H9 (cell line): ENCODE measurements around the gene AJUBA. TPM values are rescaled to one million over a fixed set of nuclear protein-coding genes. Genes with fewer than 3 reads are reported as not detected.

ENCODE experiments used
- DNase-seq: peaks from one replicate; pipeline ENCODE4 v3.0.0-alpha.2; 2017
- H2AFZ ChIP-seq: one replicate; pipeline ENCODE4 v1.6.1; 2013; ENCODE audit warnings: mild to moderate bottlenecking, low read length, control low read depth, moderate library complexity
- H2AK5ac ChIP-seq: 2 replicates; pipeline ENCODE4 v1.6.1; 2013; ENCODE audit warnings: low read length, control low read depth, mixed read lengths; ENCODE audit not compliant: insufficient read length
- H2BK120ac ChIP-seq: one replicate; pipeline ENCODE4 v1.6.1; 2013; ENCODE audit warnings: low read depth, mild to moderate bottlenecking, low read length, control low read depth, inconsistent platforms; ENCODE audit not compliant: poor library complexity, severe bottlenecking
- H2BK12ac ChIP-seq: 2 replicates; pipeline ENCODE4 v1.6.1; 2013; ENCODE audit warnings: low read length, control low read depth, mixed read lengths, low read depth; ENCODE audit not compliant: insufficient read length
- H2BK15ac ChIP-seq: 2 replicates; pipeline ENCODE4 v1.6.1; 2013; ENCODE audit warnings: low read depth, low read length, control low read depth
- H2BK20ac ChIP-seq: one replicate; pipeline ENCODE4 v1.6.1; 2013; ENCODE audit warnings: low read depth, mild to moderate bottlenecking, low read length, control low read depth, inconsistent platforms; ENCODE audit not compliant: poor library complexity, severe bottlenecking
- H2BK5ac ChIP-seq: 2 replicates; pipeline ENCODE4 v1.6.1; 2013; ENCODE audit warnings: low read length, control low read depth, mixed read lengths; ENCODE audit not compliant: insufficient read length
- H3K14ac ChIP-seq: 2 replicates; pipeline ENCODE4 v1.6.1; 2013; ENCODE audit warnings: low read length, control low read depth; ENCODE audit not compliant: insufficient read depth
- H3K18ac ChIP-seq: 2 replicates; pipeline ENCODE4 v1.6.1; 2013; ENCODE audit warnings: low read depth, mild to moderate bottlenecking, mixed read lengths, low read length, control low read depth; ENCODE audit not compliant: insufficient read length
- H3K23ac ChIP-seq: 2 replicates; pipeline ENCODE4 v1.6.1; 2013; ENCODE audit warnings: low read length, control low read depth, mixed read lengths, low read depth; ENCODE audit not compliant: insufficient read length
- H3K23me2 ChIP-seq: 2 replicates; pipeline ENCODE4 v1.6.1; 2013; ENCODE audit warnings: low read depth, mild to moderate bottlenecking, mixed read lengths, low read length, control low read depth; ENCODE audit not compliant: insufficient read length, poor library complexity, severe bottlenecking
- H3K27ac ChIP-seq: 2 replicates; pipeline ENCODE4 v1.5.1; 2013; ENCODE audit warnings: low read length, control low read depth, mixed read lengths, low read depth; ENCODE audit not compliant: insufficient read length
- H3K27me3 ChIP-seq: 2 replicates; pipeline ENCODE4 v1.6.1; 2013; ENCODE audit warnings: low read length, control low read depth, inconsistent platforms; ENCODE audit not compliant: insufficient read depth
- H3K4ac ChIP-seq: 2 replicates; pipeline ENCODE4 v1.6.1; 2013; ENCODE audit warnings: low read depth, mild to moderate bottlenecking, control low read depth, inconsistent platforms, low read length, moderate library complexity
- H3K4me1 ChIP-seq: 2 replicates; pipeline ENCODE4 v1.6.1; 2013; ENCODE audit warnings: low read length, control low read depth, inconsistent platforms; ENCODE audit not compliant: insufficient read depth
- H3K4me2 ChIP-seq: 2 replicates; pipeline ENCODE4 v1.6.1; 2013; ENCODE audit warnings: low read length, control low read depth, mixed read lengths; ENCODE audit not compliant: insufficient read length, insufficient read depth
- H3K56ac ChIP-seq: 2 replicates; pipeline ENCODE4 v1.6.1; 2013; ENCODE audit warnings: low read depth, mild to moderate bottlenecking, mixed read lengths, low read length, control low read depth; ENCODE audit not compliant: insufficient read length
- H3K79me1 ChIP-seq: 2 replicates; pipeline ENCODE4 v1.6.1; 2013; ENCODE audit warnings: low read depth, mild to moderate bottlenecking, moderate library complexity, low read length, control low read depth, inconsistent platforms; ENCODE audit not compliant: insufficient read depth, poor library complexity, severe bottlenecking
- H3K79me2 ChIP-seq: 2 replicates; pipeline ENCODE4 v1.6.1; 2013; ENCODE audit warnings: low read length, control low read depth, inconsistent platforms; ENCODE audit not compliant: insufficient read depth
- H3K9ac ChIP-seq: 2 replicates; pipeline ENCODE4 v1.6.1; 2013; ENCODE audit warnings: low read length, control low read depth, mixed read lengths; ENCODE audit not compliant: insufficient read length; ENCODE audit errors: extremely low read depth
- H3K9me3 ChIP-seq: one replicate; pipeline ENCODE4 v1.6.1; 2013; ENCODE audit warnings: low read depth, low read length, inconsistent platforms; ENCODE audit not compliant: control insufficient read depth
- H3T11ph ChIP-seq: one replicate; pipeline ENCODE4 v1.6.1; 2013; ENCODE audit warnings: mild to moderate bottlenecking, low read length, control low read depth, inconsistent platforms
- H4K20me1 ChIP-seq: one replicate; pipeline ENCODE4 v1.6.1; 2013; ENCODE audit not compliant: control insufficient read depth, insufficient read length, insufficient read depth
- H4K5ac ChIP-seq: 2 replicates; pipeline ENCODE4 v1.6.1; 2013; ENCODE audit warnings: low read depth, mild to moderate bottlenecking, mixed read lengths, low read length, control low read depth; ENCODE audit not compliant: insufficient read length
- H4K8ac ChIP-seq: replicated peaks from 2 replicates; pipeline ENCODE4 v1.6.1; 2013; ENCODE audit warnings: low read length, control low read depth, mixed read lengths, low read depth; ENCODE audit not compliant: insufficient read length
- H4K91ac ChIP-seq: 2 replicates; pipeline ENCODE4 v1.6.1; 2013; ENCODE audit warnings: low read depth, mild to moderate bottlenecking, moderate library complexity, mixed read lengths, low read length, control low read depth; ENCODE audit not compliant: insufficient read length
- H3K27ac Mint-ChIP-seq, 3 experiments: 2 replicates in 2 of 3; 3 replicates in 1 of 3; pipeline ENCODE4 v1.8.0; 2020 to 2021; ENCODE audit warnings: mixed read lengths in 3 of 3, mild to moderate bottlenecking in 1 of 3, moderate library complexity in 1 of 3
- H3K27me3 Mint-ChIP-seq: 2 replicates; pipeline ENCODE4 v1.8.0; 2021; ENCODE audit warnings: low read depth, mild to moderate bottlenecking, moderate library complexity, mixed read lengths
- H3K36me3 Mint-ChIP-seq, 3 experiments: 2 replicates in 2 of 3; 3 replicates in 1 of 3; pipeline ENCODE4 v1.8.0; 2020 to 2021; ENCODE audit warnings: low read depth in 3 of 3, mixed read lengths in 3 of 3; ENCODE audit not compliant: insufficient read depth in 1 of 3
- H3K4me1 Mint-ChIP-seq, 2 experiments: 2 replicates each; pipeline ENCODE4 v1.8.0; 2020; ENCODE audit warnings: mixed read lengths in 2 of 2
- H3K4me3 Mint-ChIP-seq, 2 experiments: 2 replicates in 1 of 2; 3 replicates in 1 of 2; pipeline ENCODE4 v1.8.0; 2020 to 2021; ENCODE audit warnings: mild to moderate bottlenecking in 2 of 2, mixed read lengths in 2 of 2, moderate library complexity in 1 of 2
- H3K9me3 Mint-ChIP-seq, 2 experiments: 2 replicates in 1 of 2; 3 replicates in 1 of 2; pipeline ENCODE4 v1.8.0; 2020; ENCODE audit warnings: mild to moderate bottlenecking in 2 of 2, mixed read lengths in 2 of 2, moderate library complexity in 1 of 2
- CTCF ChIP-seq: fragments of 200-600 bp; sonication (generic); conservative IDR thresholded peaks from 3 replicates; pipeline ENCODE4 v1.8.0; 2021; ENCODE audit warnings: antibody characterized with exemption, mild to moderate bottlenecking
- whole genome bisulfite sequencing: extraction: QIAGEN DNeasy Blood & Tissue Kit; methylation state at CpG from one replicate; pipeline ENCODE4 v1.1.7; 2013; ENCODE audit warnings: missing lambda C conversion rate, low lambda C conversion rate, mixed read lengths; ENCODE audit not compliant: insufficient read length; ENCODE audit errors: extremely low coverage; 5-methylcytosine and 5-hydroxymethylcytosine counted together
- total RNA-seq: library from RNA; stranded (reverse); gene quantifications from 2 replicates; pipeline ENCODE4 v1.2.1, GENCODE V29; 2021

The AJUBA gene
- total RNA-seq, 1 experiment from 2014 or later, result 44.9 TPM

- no peak overlapping the region for H3K18ac ChIP-seq
- H3K27ac Mint-ChIP-seq, result no peak overlapping the region
Observed at GRCh38 chr14:23013054-23013748, 30.9 kb upstream of the AJUBA start.

More at GRCh38 chr14:23013054-23013748, 30.9 kb upstream of the AJUBA start:
- no peak overlapping the region for H3K14ac ChIP-seq
- H2BK120ac ChIP-seq, result no peak overlapping the region
- no peak overlapping the region for H3K56ac ChIP-seq
- no peak overlapping the region for H3K27ac ChIP-seq
- H3K4ac ChIP-seq, result no peak overlapping the region
- Mint-ChIP-seq H3K9me3 (peaks cover 0 to 6% of the 10 kb centered on the region in 2 experiments; a peak in 2 of 5 replicates), H3K27me3 (no peaks in the 10 kb centered on the region), H3K36me3 (peaks cover 0 to 9% (median 4%) of the 10 kb centered on the region in 3 experiments; a peak in 3 of 7 replicates), H3K4me3 (no peak overlapping the region), H3K4me1 (peaks cover 6 to 17% of the 10 kb centered on the region in 2 experiments)
- no peaks in the 10 kb centered on the region for H3K23me2 ChIP-seq
- no peaks in the 10 kb centered on the region for H3K9me3 ChIP-seq
- no peak overlapping the region for H3K4me2 ChIP-seq
- no peak overlapping the region for H4K8ac ChIP-seq
- H3T11ph ChIP-seq, result no peak overlapping the region
- no peaks in the 10 kb centered on the region for H3K79me2 ChIP-seq
- no peak overlapping the region for H2BK20ac ChIP-seq
- no peak overlapping the region for H2BK5ac ChIP-seq
- H2BK12ac ChIP-seq, result no peak overlapping the region
- no peak for TF ChIP-seq CTCF
- H3K27me3 ChIP-seq, result no peaks in the 10 kb centered on the region
- no CpG with 5 or more reads among the region's 6 CpGs for WGBS
- H4K91ac ChIP-seq, result no peak overlapping the region
- no peak overlapping the region for H2BK15ac ChIP-seq
- no peaks in the 10 kb centered on the region for H3K4me1 ChIP-seq
- no peak overlapping the region for H3K9ac ChIP-seq
- H2AFZ ChIP-seq, result no peak overlapping the region
- no peaks in the 10 kb centered on the region for H4K20me1 ChIP-seq
- no peak for DNase-seq
- no peak overlapping the region for H2AK5ac ChIP-seq
- H3K23ac ChIP-seq, result no peak overlapping the region
- H4K5ac ChIP-seq, result no peak overlapping the region
- no peaks in the 10 kb centered on the region for H3K79me1 ChIP-seq
